ENCODE data around the gene RHOB. TPM values are rescaled to one million over a fixed set of nuclear protein-coding genes. Genes with fewer than 3 reads are reported as not detected.

Gene RHOB
- total RNA-seq = 1 to 10 TPM; 7.9 to 8.9 TPM
- under 1 TPM; 0.68 to 0.94 TPM for polyA plus RNA-seq

- CTCF ChIA-PET (ENCODE audit: partially characterized antibody) = interaction anchor here (0.6 to 1.7 kb wide), 14 partner anchors 10 to 214 kb away, joined by 3 to 24 read pairs (median 4); partner anchors contain the start of gene HS1BP3
- Histone ChIP-seq H3K4me1 (ENCODE audit: insufficient read depth, low read length) (peaks cover 11% of the 10 kb centered on the region), H3K27ac (ENCODE audit: low read depth, low read length) (peak within 1 kb of the TSS; percentile 47), H3K27me3 (ENCODE audit: insufficient read depth, low read length) (peaks cover 10% of the 10 kb centered on the region), H3K4me3 (ENCODE audit: low read length in 2 of 2) (peak within 1 kb of the TSS; percentile 47 to 76), H3K36me3 (ENCODE audit: insufficient read depth, low read length) (no peaks in the 10 kb centered on the region), H3K9me3 (ENCODE audit: control insufficient read depth in 1 of 2, low read length in 2 of 2) (no peaks in the 10 kb centered on the region)
- H3K27me3 Mint-ChIP-seq = peaks cover 8 to 13% of the 10 kb centered on the region in 2 donors
- DNase-seq = peak; percentile 79 to 88 (median 82)
- H3K9me3 Mint-ChIP-seq = no peaks in the 10 kb centered on the region
- POLR2A ChIA-PET (ENCODE audit: partially characterized antibody) = interaction anchor here (0.6 to 3.3 kb wide), 18 partner anchors 9 to 1887 kb away, joined by 3 to 70 read pairs (median 6); partner anchors contain the start of genes HS1BP3, RDH14 and TTC32
- intact Hi-C loops (cut with micrococcal nuclease) = loop anchor here (1.0 to 10.0 kb wide), 5 partner anchors 96 to 376 kb away; partner anchors contain the start of genes HS1BP3, LDAH and PUM2
- peak within 1 kb of the TSS; percentile 78 to 86 (median 82) for H3K4me3 Mint-ChIP-seq
- peaks cover 0 to 9% (median 3%) of the 10 kb centered on the region in 4 donors for H3K4me1 Mint-ChIP-seq
- peak within 1 kb of the TSS in 5 of 7 donors; percentile 61 to 90 (median 75) for H3K27ac Mint-ChIP-seq
- H3K36me3 Mint-ChIP-seq = no peaks in the 10 kb centered on the region
Measured at GRCh38 chr2:20446917-20447436, at the start of gene RHOB. TSS of gene RHOB (plus strand) at chr2:20447074. CDS start at chr2:20447466, 392 bp downstream.

GRCh38 chr2:20397811-20398447 lies 48.9 kb upstream of the RHOB start:
- Histone ChIP-seq H3K9me3 (ENCODE audit: control insufficient read depth in 1 of 2, low read length in 2 of 2) (no peaks in the 10 kb centered on the region), H3K4me1 (ENCODE audit: insufficient read depth, low read length) (no peaks in the 10 kb centered on the region), H3K27ac (ENCODE audit: low read depth, low read length) (no peak overlapping the region), H3K27me3 (ENCODE audit: insufficient read depth, low read length) (no peaks in the 10 kb centered on the region), H3K36me3 (ENCODE audit: insufficient read depth, low read length) (no peaks in the 10 kb centered on the region), H3K4me3 (ENCODE audit: low read length in 2 of 2) (no peak overlapping the region)
- CTCF ChIA-PET (ENCODE audit: partially characterized antibody) = interaction anchor here (1.0 kb wide), 1 partner anchor 15 kb away, joined by 3 read pairs; no protein-coding TSS in a partner anchor
- no peak for DNase-seq
- Mint-ChIP-seq H3K4me1 (no peaks in the 10 kb centered on the region), H3K36me3 (no peaks in the 10 kb centered on the region), H3K27ac (no peak overlapping the region), H3K4me3 (no peak overlapping the region), H3K9me3 (no peaks in the 10 kb centered on the region), H3K27me3 (peaks cover 6 to 15% of the 10 kb centered on the region in 2 donors)
- POLR2A ChIA-PET (ENCODE audit: partially characterized antibody) = no interaction called here
- intact Hi-C loops (cut with micrococcal nuclease) = no loop called here

GRCh38 chr2:20398956-20399567 lies 47.8 kb upstream of the RHOB start:
- CTCF ChIA-PET (ENCODE audit: partially characterized antibody) = no interaction called here

GRCh38 chr2:20400306-20400705 lies 46.6 kb upstream of the RHOB start:
- CTCF ChIA-PET (ENCODE audit: partially characterized antibody) = interaction anchor here (0.6 to 1.8 kb wide), 3 partner anchors 11 to 260 kb away, joined by 3 to 9 read pairs (median 3); no protein-coding TSS in a partner anchor
- H3K27me3 Mint-ChIP-seq = peaks cover 6 to 9% of the 10 kb centered on the region in 2 donors

More at GRCh38 chr2:20398956-20399567, 47.8 kb upstream of the RHOB start:
- no peaks in the 10 kb centered on the region for H3K9me3 Mint-ChIP-seq
- no peaks in the 10 kb centered on the region for H3K9me3 ChIP-seq (ENCODE audit: control insufficient read depth in 1 of 2, low read length in 2 of 2)
- H3K27ac ChIP-seq (ENCODE audit: low read depth, low read length) = no peak overlapping the region
- POLR2A ChIA-PET (ENCODE audit: partially characterized antibody) = no interaction called here
- no peaks in the 10 kb centered on the region for H3K4me1 Mint-ChIP-seq
- H3K4me3 ChIP-seq (ENCODE audit: low read length in 2 of 2) = no peak overlapping the region
- H3K27me3 ChIP-seq (ENCODE audit: insufficient read depth, low read length) = no peaks in the 10 kb centered on the region
- no peaks in the 10 kb centered on the region for H3K36me3 ChIP-seq (ENCODE audit: insufficient read depth, low read length)
- no peak for DNase-seq
- no peak overlapping the region for H3K27ac Mint-ChIP-seq
- H3K27me3 Mint-ChIP-seq = peaks cover 6 to 15% of the 10 kb centered on the region in 2 donors
- H3K36me3 Mint-ChIP-seq = no peaks in the 10 kb centered on the region
- no peak overlapping the region for H3K4me3 Mint-ChIP-seq
- intact Hi-C loops (cut with micrococcal nuclease) = no loop called here
- H3K4me1 ChIP-seq (ENCODE audit: insufficient read depth, low read length) = no peaks in the 10 kb centered on the region

DNA sequence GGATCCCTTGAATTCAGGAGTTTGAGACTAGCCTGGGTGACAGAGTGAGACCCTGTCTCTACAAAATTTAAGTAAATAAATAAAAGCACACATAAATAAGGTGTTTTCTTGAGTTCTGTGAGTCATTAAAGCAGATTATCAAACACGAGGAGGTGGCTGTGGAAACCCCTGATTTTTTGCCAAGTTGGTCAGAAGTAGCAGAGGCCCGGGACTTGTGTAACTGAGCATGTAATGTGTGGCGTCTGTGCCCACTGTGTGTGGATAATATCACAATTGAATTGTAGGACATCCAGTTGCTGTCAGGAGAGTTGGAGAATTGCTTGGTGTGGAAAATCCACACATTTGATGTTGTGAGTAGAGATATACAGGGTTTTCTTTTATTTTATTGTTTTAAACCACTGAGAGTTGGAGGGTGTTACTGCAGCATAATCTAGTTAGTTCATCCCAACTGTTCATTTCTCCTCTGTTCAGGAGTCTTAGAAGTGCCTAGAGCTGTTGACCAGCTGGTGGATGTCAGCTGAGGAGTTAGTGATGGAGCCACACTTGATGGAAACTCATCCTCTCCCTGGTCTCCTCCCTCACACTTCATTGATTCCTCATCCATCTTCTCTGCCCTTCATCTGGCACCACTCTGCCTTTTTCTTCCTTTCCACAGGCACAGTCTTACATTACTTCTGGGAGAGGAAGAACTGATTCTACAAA lies 45.9 kb upstream of the RHOB start:
- ChIA-PET POLR2A (ENCODE audit: partially characterized antibody) (no interaction called here), CTCF (ENCODE audit: partially characterized antibody) (interaction anchor here (0.6 to 1.8 kb wide), 3 partner anchors 10 to 259 kb away, joined by 3 to 9 read pairs (median 3); no protein-coding TSS in a partner anchor)
- no peaks in the 10 kb centered on the region for H3K36me3 ChIP-seq (ENCODE audit: insufficient read depth, low read length)
- no peaks in the 10 kb centered on the region for H3K9me3 ChIP-seq (ENCODE audit: control insufficient read depth in 1 of 2, low read length in 2 of 2)
- intact Hi-C loops (cut with micrococcal nuclease) = no loop called here
- no peaks in the 10 kb centered on the region for H3K36me3 Mint-ChIP-seq
- no peaks in the 10 kb centered on the region for H3K4me1 Mint-ChIP-seq
- no peaks in the 10 kb centered on the region for H3K4me1 ChIP-seq (ENCODE audit: insufficient read depth, low read length)
- H3K4me3 Mint-ChIP-seq = no peak overlapping the region
- H3K27ac Mint-ChIP-seq = no peak overlapping the region
- peaks cover 6 to 9% of the 10 kb centered on the region in 2 donors for H3K27me3 Mint-ChIP-seq
- H3K9me3 Mint-ChIP-seq = no peaks in the 10 kb centered on the region
- no peak overlapping the region for H3K4me3 ChIP-seq (ENCODE audit: low read length in 2 of 2)
- DNase-seq = no peak
- H3K27me3 ChIP-seq (ENCODE audit: insufficient read depth, low read length) = no peaks in the 10 kb centered on the region
- H3K27ac ChIP-seq (ENCODE audit: low read depth, low read length) = no peak overlapping the region

More at GRCh38 chr2:20400306-20400705, 46.6 kb upstream of the RHOB start:
- Mint-ChIP-seq H3K27ac (no peak overlapping the region), H3K9me3 (no peaks in the 10 kb centered on the region), H3K36me3 (no peaks in the 10 kb centered on the region), H3K4me1 (no peaks in the 10 kb centered on the region), H3K4me3 (no peak overlapping the region)
- POLR2A ChIA-PET (ENCODE audit: partially characterized antibody) = no interaction called here
- Histone ChIP-seq H3K9me3 (ENCODE audit: control insufficient read depth in 1 of 2, low read length in 2 of 2) (no peaks in the 10 kb centered on the region), H3K36me3 (ENCODE audit: insufficient read depth, low read length) (no peaks in the 10 kb centered on the region), H3K27ac (ENCODE audit: low read depth, low read length) (no peak overlapping the region), H3K27me3 (ENCODE audit: insufficient read depth, low read length) (no peaks in the 10 kb centered on the region), H3K4me1 (ENCODE audit: insufficient read depth, low read length) (no peaks in the 10 kb centered on the region), H3K4me3 (ENCODE audit: low read length in 2 of 2) (no peak overlapping the region)
- intact Hi-C loops (cut with micrococcal nuclease) = no loop called here
- no peak for DNase-seq

DNA sequence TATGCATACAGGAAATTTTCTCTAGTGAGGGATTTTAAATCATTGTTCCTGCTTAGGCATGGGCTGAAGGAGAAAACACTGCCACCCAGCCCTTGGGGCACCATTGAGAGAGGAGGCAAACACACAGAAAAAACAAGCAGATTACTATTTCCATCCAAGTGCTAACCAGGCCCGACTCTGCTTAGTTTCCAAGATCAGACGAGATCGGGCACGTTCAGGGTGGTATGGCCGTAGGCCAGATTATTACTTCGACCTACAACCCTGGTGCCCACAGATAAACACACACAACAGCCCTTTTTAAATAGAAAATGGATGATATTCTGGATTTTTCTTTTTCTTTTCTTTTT lies 45.4 kb upstream of the RHOB start:
- H3K9me3 Mint-ChIP-seq = no peaks in the 10 kb centered on the region

More for the DNA sequence above, 45.4 kb upstream of the RHOB start:
- Mint-ChIP-seq H3K27ac (no peak overlapping the region), H3K4me1 (no peaks in the 10 kb centered on the region), H3K27me3 (peaks cover 6% of the 10 kb centered on the region in 2 donors), H3K36me3 (no peaks in the 10 kb centered on the region), H3K4me3 (no peak overlapping the region)
- Histone ChIP-seq H3K27me3 (ENCODE audit: insufficient read depth, low read length) (no peaks in the 10 kb centered on the region), H3K36me3 (ENCODE audit: insufficient read depth, low read length) (no peaks in the 10 kb centered on the region), H3K27ac (ENCODE audit: low read depth, low read length) (no peak overlapping the region), H3K4me1 (ENCODE audit: insufficient read depth, low read length) (no peaks in the 10 kb centered on the region), H3K4me3 (ENCODE audit: low read length in 2 of 2) (no peak overlapping the region), H3K9me3 (ENCODE audit: control insufficient read depth in 1 of 2, low read length in 2 of 2) (no peaks in the 10 kb centered on the region)
- intact Hi-C loops (cut with micrococcal nuclease) = no loop called here
- no peak for DNase-seq
- ChIA-PET POLR2A (ENCODE audit: partially characterized antibody) (no interaction called here), CTCF (ENCODE audit: partially characterized antibody) (interaction anchor here (1.8 kb wide), 1 partner anchor 10 kb away, joined by 9 read pairs; no protein-coding TSS in a partner anchor)

All from CD4-positive, alpha-beta memory T cell (primary cell).